ENCODE data around the gene CEP57.

DNA sequence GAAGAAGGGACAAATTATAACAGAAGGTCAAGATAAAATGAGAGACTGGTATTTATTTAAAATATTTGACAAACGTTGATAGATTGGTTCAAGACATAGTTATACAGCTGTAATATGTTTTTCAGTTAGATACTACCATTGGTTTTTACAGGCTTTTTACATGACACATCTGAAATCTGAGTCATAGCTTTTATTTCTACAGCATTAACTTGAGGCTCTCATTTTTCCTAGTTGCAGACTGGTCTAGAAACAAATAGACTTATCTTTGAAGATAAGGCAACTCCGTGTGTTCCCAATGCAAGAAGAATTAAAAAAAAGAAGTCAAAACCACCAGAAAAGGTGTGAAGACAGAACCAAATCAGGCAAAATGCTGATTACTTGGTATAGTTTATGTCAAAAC, 31.3 kb downstream of the CEP57 start:
- TF ChIP-seq, protein P1, sequence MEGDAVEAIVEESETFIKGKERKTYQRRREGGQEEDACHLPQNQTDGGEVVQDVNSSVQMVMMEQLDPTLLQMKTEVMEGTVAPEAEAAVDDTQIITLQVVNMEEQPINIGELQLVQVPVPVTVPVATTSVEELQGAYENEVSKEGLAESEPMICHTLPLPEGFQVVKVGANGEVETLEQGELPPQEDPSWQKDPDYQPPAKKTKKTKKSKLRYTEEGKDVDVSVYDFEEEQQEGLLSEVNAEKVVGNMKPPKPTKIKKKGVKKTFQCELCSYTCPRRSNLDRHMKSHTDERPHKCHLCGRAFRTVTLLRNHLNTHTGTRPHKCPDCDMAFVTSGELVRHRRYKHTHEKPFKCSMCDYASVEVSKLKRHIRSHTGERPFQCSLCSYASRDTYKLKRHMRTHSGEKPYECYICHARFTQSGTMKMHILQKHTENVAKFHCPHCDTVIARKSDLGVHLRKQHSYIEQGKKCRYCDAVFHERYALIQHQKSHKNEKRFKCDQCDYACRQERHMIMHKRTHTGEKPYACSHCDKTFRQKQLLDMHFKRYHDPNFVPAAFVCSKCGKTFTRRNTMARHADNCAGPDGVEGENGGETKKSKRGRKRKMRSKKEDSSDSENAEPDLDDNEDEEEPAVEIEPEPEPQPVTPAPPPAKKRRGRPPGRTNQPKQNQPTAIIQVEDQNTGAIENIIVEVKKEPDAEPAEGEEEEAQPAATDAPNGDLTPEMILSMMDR (IDR thresholded peaks at IDR 0.05), result no peak
- TF ChIP-seq POLR2A (IDR thresholded peaks at IDR 0.05), result no peak
